Neutrophil (primary cell): ENCODE data around the gene METRN.
"Not testable (repeated sequence)": the region's sequence is repeated elsewhere in the genome, so short reads cannot be mapped to it uniquely, and the experiment has no call there.

ENCODE experiments used
- H3K27ac ChIP-seq: fragments of 200-600 bp; sonication (generic); 2 replicates; pipeline ENCODE4 v1.5.1; 2016; ENCODE audit warnings: mild to moderate bottlenecking, moderate library complexity
- H3K27me3 ChIP-seq: fragments of 200-600 bp; sonication (generic); 2 replicates; pipeline ENCODE4 v1.6.0; 2016; ENCODE audit warnings: mild to moderate bottlenecking
- H3K36me3 ChIP-seq: fragments of 200-600 bp; sonication (generic); 2 replicates; pipeline ENCODE4 v1.5.1; 2017
- H3K4me1 ChIP-seq, 2 experiments: fragments of 200-600 bp in 1 of 2; sonication (generic) in 1 of 2; 1 replicate in 1 of 2; 2 replicates in 1 of 2; pipeline versions ENCODE4 v1.5.1 to v1.6.1; 2013 to 2016; ENCODE audit warnings: low read depth in 1 of 2, low read length in 1 of 2, mild to moderate bottlenecking in 1 of 2, moderate library complexity in 1 of 2; ENCODE audit not compliant: control insufficient read depth in 1 of 2, insufficient read depth in 1 of 2
- H3K4me3 ChIP-seq, 2 experiments: fragments of 200-600 bp in 1 of 2; sonication (generic) in 1 of 2; 1 replicate in 1 of 2; 2 replicates in 1 of 2; pipeline ENCODE4 v1.5.1; 2013 to 2016; ENCODE audit warnings: low read depth in 1 of 2, low read length in 1 of 2, mild to moderate bottlenecking in 1 of 2, moderate library complexity in 1 of 2
- H3K9me3 ChIP-seq: fragments of 200-600 bp; sonication (generic); 2 replicates; pipeline ENCODE4 v1.5.1; 2016
- CTCF ChIP-seq: fragments of 200-600 bp; sonication (generic); IDR thresholded peaks from 2 replicates; pipeline ENCODE4 v1.5.1; 2016; ENCODE audit warnings: antibody characterized with exemption

The METRN gene

GRCh38 chr16:686459-687260, 28.3 kb upstream of the METRN start:
- H3K27ac ChIP-seq = no peak overlapping the region
- no peak overlapping the region for H3K4me3 ChIP-seq
- peaks cover 19% of the 10 kb centered on the region for H3K36me3 ChIP-seq
- TF ChIP-seq CTCF = no peak
- H3K4me1 ChIP-seq = peaks cover 30 to 43% of the 10 kb centered on the region in 2 experiments
- H3K9me3 ChIP-seq = no peaks in the 10 kb centered on the region
- H3K27me3 ChIP-seq = peaks cover 11% of the 10 kb centered on the region

- peaks cover 27 to 37% of the 10 kb centered on the region in 2 experiments for H3K4me1 ChIP-seq
- H3K36me3 ChIP-seq = peaks cover 10% of the 10 kb centered on the region
- no peak overlapping the region for H3K27ac ChIP-seq
- H3K9me3 ChIP-seq = no peaks in the 10 kb centered on the region
- H3K4me3 ChIP-seq = no peak overlapping the region
- TF ChIP-seq CTCF = no peak
- H3K27me3 ChIP-seq = peaks cover 19% of the 10 kb centered on the region
Measured at GRCh38 chr16:687499-687898, 27.4 kb upstream of the METRN start.

- H3K4me3 ChIP-seq = peak overlapping the region; percentile 76 to 85
- H3K27ac ChIP-seq = peak overlapping the region; percentile 80
- peaks cover 17 to 30% of the 10 kb centered on the region in 2 experiments for H3K4me1 ChIP-seq
- H3K27me3 ChIP-seq = peaks cover 38% of the 10 kb centered on the region
- peaks cover 6% of the 10 kb centered on the region for H3K36me3 ChIP-seq
- no peak for TF ChIP-seq CTCF
- no peaks in the 10 kb centered on the region for H3K9me3 ChIP-seq
Measured at GRCh38 chr16:689175-689897, 25.6 kb upstream of the METRN start.

GRCh38 chr16:691242-691641, 23.7 kb upstream of the METRN start:
- not testable (repeated sequence) for H3K9me3 ChIP-seq, H3K4me3 ChIP-seq, H3K27ac ChIP-seq, H3K36me3 ChIP-seq
- Histone ChIP-seq H3K27me3 (peaks cover 57% of the 10 kb centered on the region), H3K4me1 (peaks cover 18 to 31% of the 10 kb centered on the region in 2 experiments)

GRCh38 chr16:692356-693108, 22.4 kb upstream of the METRN start:
- no peaks in the 10 kb centered on the region for H3K9me3 ChIP-seq
- peaks cover 18 to 31% of the 10 kb centered on the region in 2 experiments for H3K4me1 ChIP-seq
- H3K36me3 ChIP-seq = no peaks in the 10 kb centered on the region
- no peak overlapping the region for H3K27ac ChIP-seq
- H3K27me3 ChIP-seq = peaks cover 70% of the 10 kb centered on the region
- TF ChIP-seq CTCF = no peak
- no peak overlapping the region for H3K4me3 ChIP-seq
